ENCODE results near the gene BRPF3.

The BRPF3 gene

GRCh38 chr6:36220226-36220625, 23.7 kb downstream of the BRPF3 start:
- Histone ChIP-seq H3K4me3 (ENCODE audit: low read depth, low read length) (no peak overlapping the region), H3K36me3 (replicated peaks) (peaks cover 63% of the 10 kb centered on the region), H3K27ac (no peak overlapping the region), H3K27me3 (replicated peaks) (no peaks in the 10 kb centered on the region)
- TF ChIP-seq, protein P1, sequence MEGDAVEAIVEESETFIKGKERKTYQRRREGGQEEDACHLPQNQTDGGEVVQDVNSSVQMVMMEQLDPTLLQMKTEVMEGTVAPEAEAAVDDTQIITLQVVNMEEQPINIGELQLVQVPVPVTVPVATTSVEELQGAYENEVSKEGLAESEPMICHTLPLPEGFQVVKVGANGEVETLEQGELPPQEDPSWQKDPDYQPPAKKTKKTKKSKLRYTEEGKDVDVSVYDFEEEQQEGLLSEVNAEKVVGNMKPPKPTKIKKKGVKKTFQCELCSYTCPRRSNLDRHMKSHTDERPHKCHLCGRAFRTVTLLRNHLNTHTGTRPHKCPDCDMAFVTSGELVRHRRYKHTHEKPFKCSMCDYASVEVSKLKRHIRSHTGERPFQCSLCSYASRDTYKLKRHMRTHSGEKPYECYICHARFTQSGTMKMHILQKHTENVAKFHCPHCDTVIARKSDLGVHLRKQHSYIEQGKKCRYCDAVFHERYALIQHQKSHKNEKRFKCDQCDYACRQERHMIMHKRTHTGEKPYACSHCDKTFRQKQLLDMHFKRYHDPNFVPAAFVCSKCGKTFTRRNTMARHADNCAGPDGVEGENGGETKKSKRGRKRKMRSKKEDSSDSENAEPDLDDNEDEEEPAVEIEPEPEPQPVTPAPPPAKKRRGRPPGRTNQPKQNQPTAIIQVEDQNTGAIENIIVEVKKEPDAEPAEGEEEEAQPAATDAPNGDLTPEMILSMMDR (IDR thresholded peaks at IDR 0.05; ENCODE audit: low read depth, low read length, missing control alignments), result no peak
- no peak for DNase-seq
- in situ Hi-C loops (cut with HindIII; ENCODE audit: low pct_ligation_motif_present, low sequenced_read_pairs), result no loop called here

GRCh38 chr6:36221674-36222073, 25.1 kb downstream of the BRPF3 start:
- H3K4me3 ChIP-seq (ENCODE audit: low read depth, low read length), result no peak overlapping the region
- in situ Hi-C loops (cut with HindIII; ENCODE audit: low pct_ligation_motif_present, low sequenced_read_pairs), result no loop called here
- no peaks in the 10 kb centered on the region for H3K27me3 ChIP-seq (replicated peaks)
- TF ChIP-seq, protein P1 (IDR thresholded peaks at IDR 0.05; ENCODE audit: low read depth, low read length, missing control alignments), result no peak
- H3K27ac ChIP-seq, result no peak overlapping the region
- peaks cover 64% of the 10 kb centered on the region for H3K36me3 ChIP-seq (replicated peaks)
- DNase-seq, result no peak

GRCh38 chr6:36222924-36223323, 26.4 kb downstream of the BRPF3 start:
- TF ChIP-seq, protein P1 (IDR thresholded peaks at IDR 0.05; ENCODE audit: low read depth, low read length, missing control alignments), result no peak
- peaks cover 60% of the 10 kb centered on the region for H3K36me3 ChIP-seq (replicated peaks)
- DNase-seq, result no peak
- H3K27ac ChIP-seq, result no peak overlapping the region
- in situ Hi-C loops (cut with HindIII; ENCODE audit: low pct_ligation_motif_present, low sequenced_read_pairs), result no loop called here
- no peak overlapping the region for H3K4me3 ChIP-seq (ENCODE audit: low read depth, low read length)
- H3K27me3 ChIP-seq (replicated peaks), result no peaks in the 10 kb centered on the region

- no peak for DNase-seq
- in situ Hi-C loops (cut with HindIII; ENCODE audit: low pct_ligation_motif_present, low sequenced_read_pairs), result no loop called here
- H3K27me3 ChIP-seq (replicated peaks), result no peaks in the 10 kb centered on the region
- no peak overlapping the region for H3K4me3 ChIP-seq (ENCODE audit: low read depth, low read length)
- peaks cover 59% of the 10 kb centered on the region for H3K36me3 ChIP-seq (replicated peaks)
- TF ChIP-seq, protein P1 (IDR thresholded peaks at IDR 0.05; ENCODE audit: low read depth, low read length, missing control alignments), result no peak
- H3K27ac ChIP-seq, result no peak overlapping the region
Observed at GRCh38 chr6:36223706-36224105, 27.2 kb downstream of the BRPF3 start.

DNA sequence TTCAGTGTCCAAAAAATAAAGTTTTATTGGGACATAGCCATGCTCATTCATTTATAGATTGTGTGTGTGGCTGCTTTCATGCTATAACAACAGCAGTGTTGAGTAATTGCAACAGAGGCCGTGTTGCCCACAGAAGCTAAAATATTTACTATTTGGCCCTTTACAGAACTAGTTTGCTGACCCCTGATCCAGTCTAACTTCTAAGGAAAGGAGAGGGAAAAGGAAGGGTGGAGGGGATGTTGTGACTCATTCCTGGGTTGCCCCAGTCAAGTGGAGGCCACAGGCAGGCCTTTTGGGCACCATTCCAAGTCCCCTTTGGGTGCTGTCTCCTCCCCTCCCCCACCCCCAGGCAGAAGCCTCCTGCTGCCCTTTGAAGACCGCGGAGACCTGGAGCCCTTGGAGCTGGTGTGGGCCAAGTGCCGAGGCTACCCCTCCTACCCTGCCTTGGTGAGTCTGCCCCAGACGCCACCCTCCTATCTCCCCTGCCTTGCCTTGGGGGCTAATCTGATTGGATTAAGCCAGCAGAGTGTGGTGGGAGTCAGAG, 28.4 kb downstream of the BRPF3 start:
- in situ Hi-C loops (cut with HindIII; ENCODE audit: low pct_ligation_motif_present, low sequenced_read_pairs), result no loop called here
- TF ChIP-seq, protein P1 (IDR thresholded peaks at IDR 0.05; ENCODE audit: low read depth, low read length, missing control alignments), result no peak
- Histone ChIP-seq H3K36me3 (replicated peaks) (peaks cover 61% of the 10 kb centered on the region), H3K27ac (no peak overlapping the region), H3K27me3 (replicated peaks) (no peaks in the 10 kb centered on the region), H3K4me3 (ENCODE audit: low read depth, low read length) (no peak overlapping the region)
- peak; percentile 9 for DNase-seq

DNA sequence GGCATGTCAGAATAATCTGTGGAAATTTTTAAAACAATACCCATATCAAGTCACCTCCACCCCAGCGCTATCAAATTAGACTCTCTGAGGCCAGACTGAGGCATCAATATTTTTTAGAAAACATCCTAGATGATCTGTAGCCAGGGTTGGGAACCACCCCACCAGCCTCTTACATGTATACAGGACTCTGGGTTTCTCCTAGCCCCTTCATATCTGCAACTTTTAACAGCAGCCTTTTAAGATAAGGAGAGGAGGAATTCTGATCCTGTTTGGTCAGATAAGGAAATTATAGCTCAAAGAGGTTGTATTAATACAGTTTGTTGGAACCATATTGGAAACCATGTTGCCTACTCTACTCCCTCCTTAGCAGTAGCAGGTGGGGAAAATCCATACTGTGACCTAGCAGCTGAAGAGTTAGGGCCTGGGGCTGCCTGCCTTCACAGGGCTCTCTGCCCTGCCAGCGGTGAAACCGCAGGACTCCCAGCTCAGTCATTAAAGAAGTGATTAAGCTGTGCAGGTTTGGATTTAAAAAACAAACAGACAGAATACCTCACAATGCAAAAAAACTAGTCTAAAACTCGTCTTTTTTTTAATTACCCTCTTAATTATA, 30.0 kb downstream of the BRPF3 start:
- DNase-seq, result no peak
- TF ChIP-seq, protein P1 (IDR thresholded peaks at IDR 0.05; ENCODE audit: low read depth, low read length, missing control alignments), result no peak
- Histone ChIP-seq H3K4me3 (ENCODE audit: low read depth, low read length) (no peak overlapping the region), H3K36me3 (replicated peaks) (peaks cover 70% of the 10 kb centered on the region), H3K27me3 (replicated peaks) (no peaks in the 10 kb centered on the region), H3K27ac (no peak overlapping the region)
- in situ Hi-C loops (cut with HindIII; ENCODE audit: low pct_ligation_motif_present, low sequenced_read_pairs), result no loop called here
